ENCODE data around the gene GCG.

Gene GCG

DNA sequence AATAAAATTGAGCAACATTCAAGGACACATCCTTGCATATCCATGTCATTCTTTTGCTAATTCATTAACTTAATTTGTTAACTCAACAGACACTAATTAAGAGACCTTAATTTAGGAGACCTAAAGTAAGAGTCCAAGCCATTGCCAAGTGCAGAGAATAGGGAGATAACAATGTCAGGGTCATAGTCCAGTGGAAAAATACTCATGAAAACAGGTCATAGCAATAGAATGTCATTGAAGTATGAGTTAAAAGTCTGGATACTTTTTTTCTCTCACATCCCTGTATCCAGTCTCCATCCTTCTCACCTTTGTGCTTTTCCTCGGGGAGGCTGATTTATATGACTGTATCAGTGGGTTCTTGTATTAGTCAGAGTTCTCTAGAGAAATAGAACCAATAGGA lies 51.5 kb downstream of the GCG start:
- DNase-seq (ENCODE audit: low spot score): no peak

- no peak for DNase-seq (ENCODE audit: low spot score)
Measured at GRCh38 chr2:162099836-162100235, 52.2 kb downstream of the GCG start.

Data from putamen (tissue), 1 donor.